Activated CD4-positive, alpha-beta T cell treated with anti-CD3 and anti-CD28 coated beads for 48 hours (primary cell): Measurements from ENCODE around the gene DOC2B.
"Not testable (repeated sequence)": the region's sequence is repeated elsewhere in the genome, so short reads cannot be mapped to it uniquely, and the experiment has no call there.

ENCODE experiments used
- DNase-seq: peaks from one replicate; pipeline ENCODE4 v3.0.0-alpha.2; 2020

DOC2B gene

DNA sequence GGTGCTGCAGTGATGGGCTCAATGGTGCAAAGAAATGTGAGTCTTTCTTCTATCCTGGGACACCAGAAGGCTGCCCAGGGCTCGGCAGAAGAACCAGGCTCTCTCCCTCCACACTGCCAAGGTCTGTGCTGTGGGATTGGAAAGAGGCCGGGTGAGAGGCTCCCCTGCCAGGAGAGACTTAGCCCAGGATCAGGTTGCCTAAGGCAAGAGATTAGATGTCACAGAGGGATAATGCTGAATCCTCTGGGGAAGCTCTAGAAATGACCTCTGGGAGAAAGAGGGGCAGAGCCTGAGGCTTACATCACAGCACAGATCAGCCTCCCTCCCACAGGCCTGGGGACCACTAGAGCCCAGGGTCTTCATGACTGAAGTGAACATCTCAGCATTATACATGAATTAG, 5.7 kb upstream of the DOC2B start:
- DNase-seq: no peak

DNA sequence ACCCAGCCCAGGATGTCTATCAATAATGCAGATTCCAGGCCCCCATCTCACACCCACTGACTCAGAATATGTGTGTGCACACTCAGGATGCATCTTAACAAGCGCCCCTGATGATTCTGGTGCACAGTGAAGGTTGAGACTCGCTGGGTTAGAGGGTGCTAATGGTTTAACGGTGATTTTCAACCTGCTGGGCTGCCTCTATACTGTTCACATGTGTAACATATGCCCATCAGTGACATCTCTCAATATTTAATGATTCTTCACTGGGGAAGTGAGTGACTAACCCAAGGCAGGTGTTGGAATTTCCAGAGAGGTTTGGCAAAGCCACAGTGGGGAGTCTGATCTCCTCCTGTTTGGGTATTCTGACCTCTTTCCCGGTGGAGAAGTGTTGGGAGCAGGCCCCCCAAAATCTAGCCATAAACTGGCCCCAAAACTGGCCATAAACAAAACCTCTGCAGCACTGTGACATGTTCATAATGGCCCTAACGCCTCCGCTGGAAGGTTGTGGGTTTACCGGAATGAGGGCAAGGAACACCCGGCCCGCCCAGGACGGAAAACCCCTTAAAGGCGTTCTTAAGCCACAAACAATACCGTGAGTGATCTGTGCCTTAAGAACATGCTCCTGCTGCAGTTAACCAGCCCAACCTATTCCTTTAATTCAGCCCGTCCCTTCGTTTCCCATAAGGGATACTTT, 4.1 kb upstream of the DOC2B start:
- DNase-seq: peak; percentile 57

DNA sequence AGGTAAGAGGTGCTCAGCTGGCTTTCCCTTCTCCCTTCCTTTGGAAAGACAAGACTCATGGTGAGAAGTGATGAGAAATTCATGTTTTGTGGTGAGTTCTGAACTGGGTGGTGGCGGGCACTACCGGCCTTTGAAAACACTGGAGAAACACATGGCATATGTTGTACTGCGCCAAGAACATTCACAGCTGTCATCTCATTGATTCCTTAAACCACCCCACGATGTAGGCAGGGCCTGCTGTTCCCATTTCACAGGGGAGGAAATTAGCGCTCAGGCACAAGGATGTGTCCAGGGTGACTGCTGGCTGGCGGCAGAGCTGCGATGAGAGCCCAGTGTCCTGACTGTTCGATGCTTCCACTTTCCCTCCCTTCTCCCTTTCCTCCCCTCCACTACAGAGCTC, 1.6 kb upstream of the DOC2B start:
- DNase-seq: no peak

DNA sequence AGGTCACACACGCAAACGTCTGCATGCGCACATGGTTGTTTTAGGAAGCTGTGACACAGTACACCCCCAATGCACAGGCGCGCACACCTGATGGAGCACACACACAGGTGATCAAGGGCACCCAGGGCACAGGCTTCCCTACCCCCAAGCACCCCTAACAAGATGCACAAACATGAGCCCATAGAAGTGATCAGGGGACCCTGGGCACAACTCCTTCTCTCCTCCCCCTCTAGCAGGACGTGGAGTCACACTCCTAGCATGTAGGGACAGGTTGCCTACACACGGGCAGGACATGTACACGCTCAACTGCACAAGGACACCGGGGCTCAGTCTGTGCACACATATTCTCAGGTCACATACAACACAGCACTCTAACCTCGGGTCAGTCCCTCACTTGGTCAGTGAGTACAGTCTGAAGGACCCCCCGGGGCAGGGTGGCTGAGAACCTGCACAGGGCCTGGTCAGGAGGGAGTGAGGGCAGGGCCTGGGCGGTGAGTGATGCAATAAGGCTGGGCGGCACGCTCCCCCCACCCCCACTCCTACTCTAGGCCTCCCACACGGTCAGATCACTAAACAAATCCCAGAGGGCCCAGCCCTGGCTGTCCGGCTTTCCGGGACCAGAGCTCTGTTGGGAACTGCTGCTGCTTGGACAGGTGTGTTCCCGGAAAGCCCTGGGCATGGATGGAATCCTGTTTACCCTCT, 751 bp upstream of the DOC2B start:
- DNase-seq: no peak

DNA sequence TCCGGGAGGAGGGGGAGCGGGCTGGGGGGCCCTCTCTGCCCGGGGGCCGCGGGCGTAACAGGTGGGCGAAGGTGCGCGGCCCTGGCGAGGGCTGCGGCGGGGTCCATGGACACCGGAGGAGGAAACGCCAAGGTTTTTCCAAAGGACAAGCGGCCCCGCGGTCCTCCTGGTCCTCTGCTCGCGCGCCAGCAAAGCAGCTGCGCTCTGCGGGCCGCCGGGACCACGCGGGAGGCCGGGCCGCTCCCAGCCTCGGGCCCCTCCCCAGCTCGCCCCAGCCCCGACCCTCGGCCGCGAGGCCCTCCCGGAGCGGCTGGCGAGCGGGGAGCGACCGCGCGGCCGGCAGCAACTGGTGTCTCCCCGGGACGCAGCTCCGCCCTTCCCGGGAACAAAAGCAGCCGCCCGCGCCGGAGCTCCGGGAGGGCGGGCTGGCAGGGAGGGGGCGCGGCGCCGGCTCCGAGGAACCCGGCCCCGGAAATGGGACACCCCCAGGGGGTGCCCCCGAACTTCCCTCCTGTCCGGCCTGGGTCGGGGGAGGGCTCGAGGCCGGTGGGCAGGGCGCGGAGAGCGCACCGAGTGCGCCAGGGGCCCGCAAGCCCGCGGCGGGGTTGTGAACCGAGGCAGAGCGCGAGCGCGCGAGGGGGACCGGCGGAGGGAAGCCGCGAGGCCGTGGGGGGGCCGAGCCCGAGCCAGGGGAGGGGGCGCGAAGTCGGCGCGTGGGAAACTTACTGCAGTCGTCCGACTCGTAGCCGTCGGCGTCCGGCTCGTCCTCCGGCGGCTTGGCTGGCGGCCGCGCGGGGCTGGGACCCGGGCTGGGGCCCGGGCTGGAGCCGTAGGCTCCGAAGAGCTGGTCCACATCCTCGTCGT, 837 bp downstream of the DOC2B start:
- no peak for DNase-seq

DNA sequence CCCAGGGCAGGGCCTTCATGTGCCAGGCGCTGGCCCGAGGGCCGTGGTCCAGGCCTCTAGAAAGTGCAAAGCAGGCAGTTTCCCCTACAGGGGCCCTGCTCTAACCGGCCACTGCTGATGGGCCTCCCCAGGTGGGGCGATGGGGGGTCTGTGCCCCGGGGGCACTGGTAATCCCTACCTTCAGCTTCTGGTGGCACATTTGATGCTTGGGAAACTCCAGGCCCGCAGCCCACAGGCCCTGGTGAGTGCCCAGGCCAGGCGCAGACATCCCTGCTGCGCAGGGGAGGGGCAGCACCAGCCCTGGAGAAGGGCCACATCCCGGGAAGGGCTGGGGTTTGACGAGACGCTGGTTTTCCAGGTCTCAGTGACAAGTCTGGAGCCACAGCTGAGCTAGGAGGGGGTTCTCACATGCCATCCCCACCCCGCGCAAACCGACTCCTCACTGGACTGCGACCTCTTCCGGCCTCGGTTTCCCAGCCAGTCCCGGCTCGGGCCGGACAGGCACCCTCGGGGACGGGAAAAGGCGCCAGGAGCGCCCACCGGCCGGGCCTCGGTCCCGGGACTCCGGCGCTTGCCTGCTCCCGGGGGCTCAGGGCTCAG, 1.6 kb downstream of the DOC2B start:
- DNase-seq: no peak

DNA sequence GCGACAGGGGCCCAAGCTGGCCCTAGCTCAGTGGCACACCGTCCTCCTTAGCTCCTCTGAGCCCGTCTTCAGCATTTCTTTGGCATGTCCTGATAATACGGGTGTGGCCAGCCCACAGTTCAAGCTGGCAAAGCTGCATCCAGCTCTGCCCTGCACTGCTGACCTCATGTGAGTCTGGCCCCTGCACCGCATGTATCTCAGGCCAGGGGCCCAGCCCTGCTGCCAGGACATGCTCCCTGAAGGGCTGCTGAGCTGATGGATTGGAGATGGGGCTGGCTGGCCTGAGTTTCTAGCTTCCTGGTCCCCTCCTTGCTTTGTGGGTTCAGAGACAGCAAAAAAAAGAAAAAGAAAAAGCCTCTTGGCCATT, 2.4 kb downstream of the DOC2B start:
- DNase-seq: no peak

DNA sequence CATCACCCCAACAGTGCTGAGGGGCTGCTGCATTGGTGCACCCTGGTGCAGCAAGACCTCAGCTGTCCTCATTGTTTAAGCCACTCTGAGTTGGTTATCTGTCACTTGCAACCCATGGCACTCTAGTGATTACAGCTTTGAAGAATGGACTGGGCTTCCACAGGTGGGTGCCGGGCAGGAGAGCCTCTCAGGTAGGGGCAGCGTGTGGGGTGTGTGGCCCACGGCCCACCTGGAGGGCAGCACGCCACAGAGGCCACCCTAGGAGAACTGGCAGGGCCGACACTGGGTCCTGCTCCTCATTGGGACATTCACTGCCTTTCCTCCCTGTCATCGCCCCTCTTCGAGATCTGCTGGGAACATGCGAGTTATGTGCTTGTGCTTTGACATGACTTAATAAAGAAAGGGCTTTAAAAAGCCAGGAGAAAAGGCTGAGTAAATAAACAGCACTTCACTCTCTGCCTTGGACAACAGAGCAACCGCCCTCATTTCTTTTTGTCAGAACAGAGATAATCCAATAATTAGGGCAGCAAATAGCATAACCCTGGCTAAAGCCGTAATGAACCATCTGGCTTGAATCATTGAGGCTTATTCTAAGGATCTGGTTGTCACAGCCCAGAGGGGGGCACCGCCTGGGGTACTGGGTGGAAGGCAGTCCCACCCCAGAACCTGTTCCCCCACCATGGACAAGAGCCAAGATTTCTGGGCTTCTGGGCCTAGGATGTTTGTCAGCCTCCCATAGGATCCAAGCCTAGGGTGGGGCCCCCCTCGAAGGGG, 3.0 kb downstream of the DOC2B start:
- no peak for DNase-seq

DNA sequence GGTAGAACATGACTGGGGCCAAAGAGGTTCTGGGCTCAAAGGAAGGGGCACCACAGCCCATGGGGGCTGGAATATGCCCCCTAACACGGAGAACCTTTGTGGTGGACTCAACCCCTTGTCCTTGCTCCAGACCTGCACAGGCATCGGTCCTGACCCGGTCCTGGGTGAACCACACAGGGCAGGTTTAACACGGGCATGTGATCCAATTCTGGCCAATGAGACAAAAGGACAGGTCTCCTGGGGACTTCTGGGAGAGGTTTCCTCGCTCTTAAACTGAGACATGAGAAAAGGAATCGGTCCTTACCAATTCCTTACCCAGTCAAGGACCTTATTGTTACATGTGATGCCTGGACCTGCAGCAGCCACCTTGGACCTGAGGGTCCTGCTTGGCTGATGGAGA, 3.7 kb downstream of the DOC2B start:
- DNase-seq: no peak

DNA sequence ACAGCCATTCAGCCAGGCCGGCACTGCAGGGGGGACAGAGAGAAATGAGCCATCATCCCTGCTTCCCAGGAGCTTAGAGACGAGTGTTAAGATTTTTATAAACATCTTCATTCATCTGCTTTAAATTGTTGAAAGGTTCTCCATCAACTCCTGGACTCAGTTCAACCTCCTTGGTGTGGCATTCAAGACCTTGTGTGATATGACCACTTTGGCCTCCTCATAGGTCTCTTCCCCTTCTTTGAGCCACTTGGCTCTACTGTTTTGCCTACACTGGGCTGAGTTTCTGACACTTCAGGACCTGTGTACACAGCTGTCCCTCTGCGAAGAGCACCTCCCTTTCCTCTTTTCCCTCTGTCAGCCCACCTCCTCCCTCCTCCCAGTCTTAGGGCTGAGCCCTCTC, 4.3 kb downstream of the DOC2B start:
- DNase-seq: no peak

DNA sequence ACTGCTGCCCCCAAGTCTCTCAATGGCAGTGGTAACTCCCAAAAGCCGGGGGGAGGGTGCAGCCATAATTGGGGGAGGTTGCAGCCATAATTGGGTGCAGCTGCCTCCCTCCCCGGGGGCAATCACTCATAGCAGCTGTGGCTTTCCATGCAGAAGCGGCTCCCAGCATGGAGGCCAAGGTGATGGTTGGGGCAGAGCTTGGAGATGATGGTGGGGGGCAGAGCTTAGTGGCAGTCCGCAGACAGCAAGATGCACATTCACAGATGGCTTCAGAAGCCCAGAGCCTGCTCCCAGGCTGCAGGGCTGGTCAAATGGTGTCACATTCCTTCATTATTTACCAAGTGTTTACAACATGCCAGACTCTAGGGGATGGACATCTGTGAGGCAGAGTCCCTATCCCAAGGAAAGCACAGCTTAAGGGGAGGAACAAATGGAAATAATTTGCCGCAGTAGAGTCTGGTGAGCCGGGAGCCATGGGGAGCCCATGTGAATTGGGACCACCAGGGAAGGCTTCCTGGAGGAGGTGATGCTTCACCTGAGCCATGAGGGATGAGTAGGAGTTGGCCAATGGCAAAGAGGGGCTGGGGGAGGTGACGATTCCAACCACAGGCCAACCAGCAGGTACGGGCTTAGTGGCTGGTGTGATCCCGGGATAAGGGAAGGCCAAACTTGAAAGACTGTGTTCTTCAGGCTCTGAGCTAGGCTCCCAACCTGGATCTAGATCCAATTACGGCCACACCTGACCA, 8.1 kb downstream of the DOC2B start:
- DNase-seq: no peak

DNA sequence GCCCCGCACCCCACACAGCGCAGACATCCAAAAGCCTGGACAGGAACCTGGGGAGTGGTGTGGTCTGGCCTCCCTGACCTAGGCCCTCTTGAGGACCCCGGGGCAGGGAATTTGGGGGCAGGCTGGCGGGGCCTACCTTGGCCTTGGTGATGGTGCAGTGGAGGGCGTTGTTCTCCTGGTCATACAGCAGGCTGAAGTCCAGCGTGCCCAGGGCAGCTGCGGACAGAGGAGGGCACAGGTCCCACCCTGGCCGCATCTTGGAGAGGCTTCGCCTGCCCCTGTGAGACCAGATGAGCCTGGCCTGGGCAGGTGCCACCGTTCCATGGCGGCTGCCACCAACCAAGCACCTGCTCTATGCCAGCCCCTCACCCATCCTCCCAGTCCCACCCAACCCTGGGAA, 9.0 kb downstream of the DOC2B start:
- no peak for DNase-seq

DNA sequence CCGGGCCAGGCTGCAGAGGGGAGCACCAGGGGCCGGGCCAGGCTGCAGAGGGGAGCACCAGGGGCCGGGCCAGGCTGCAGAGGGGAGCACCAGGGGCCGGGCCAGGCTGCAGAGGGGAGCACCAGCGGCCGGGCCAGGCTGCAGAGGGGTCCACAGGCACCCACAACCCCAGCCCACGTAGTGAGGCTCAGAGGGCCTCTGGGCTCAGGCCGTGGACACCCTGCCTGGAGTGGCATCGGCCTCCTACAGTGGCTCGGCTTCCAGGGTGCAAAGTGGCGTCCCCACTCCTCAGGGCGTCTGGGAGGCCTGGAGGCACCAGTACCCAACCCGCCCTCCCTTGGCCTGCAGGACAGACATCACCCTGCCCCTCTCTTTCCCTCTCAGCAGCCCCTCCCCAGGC, 9.6 kb downstream of the DOC2B start:
- no peak for DNase-seq

DNA sequence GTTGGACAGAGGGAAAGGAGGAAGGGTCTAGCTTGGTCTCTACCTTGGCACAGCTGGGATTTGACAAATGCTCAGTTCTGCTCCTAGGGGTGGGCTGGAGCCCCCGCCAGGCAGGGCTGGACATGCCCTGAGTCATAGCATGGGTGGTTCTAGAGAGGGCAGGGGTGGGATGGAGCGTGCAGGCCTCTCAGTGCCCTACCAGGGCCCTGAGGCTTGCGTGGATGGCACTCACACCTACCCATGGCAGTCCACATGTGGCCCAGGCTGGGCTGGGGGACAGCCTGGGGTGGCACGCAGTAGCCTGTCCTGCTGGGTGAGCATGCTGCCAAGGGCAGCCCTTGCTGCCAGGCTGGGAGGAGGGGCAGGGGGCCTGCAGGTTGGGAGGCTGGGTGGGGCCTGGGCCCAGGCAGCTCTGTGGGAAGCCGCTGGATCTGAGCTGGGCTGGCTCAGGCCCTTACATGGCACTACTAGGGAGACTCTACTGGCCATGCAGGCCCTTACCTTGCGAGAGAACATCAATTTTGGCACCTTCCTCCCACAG, 11.2 kb downstream of the DOC2B start:
- DNase-seq: no peak

DNA sequence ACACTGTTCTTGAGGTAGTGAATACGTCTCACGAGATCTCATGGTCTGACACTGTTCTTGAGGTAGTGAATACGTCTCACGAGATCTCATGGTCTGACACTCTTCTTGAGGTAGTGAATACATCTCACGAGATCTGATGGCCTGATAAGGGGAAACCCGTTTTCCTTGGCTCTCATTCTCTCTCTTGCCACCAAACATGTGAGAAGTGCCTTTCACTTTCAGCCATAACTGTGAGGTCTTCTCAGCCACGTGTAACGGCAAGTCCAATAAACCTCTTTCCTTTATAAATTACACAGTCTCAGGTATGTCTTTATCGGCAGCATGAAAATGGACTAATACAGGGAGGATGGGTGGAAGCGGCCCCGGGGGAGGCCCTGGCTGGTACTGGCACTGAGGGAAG, 12.8 kb downstream of the DOC2B start:
- not testable (repeated sequence) for DNase-seq

DNA sequence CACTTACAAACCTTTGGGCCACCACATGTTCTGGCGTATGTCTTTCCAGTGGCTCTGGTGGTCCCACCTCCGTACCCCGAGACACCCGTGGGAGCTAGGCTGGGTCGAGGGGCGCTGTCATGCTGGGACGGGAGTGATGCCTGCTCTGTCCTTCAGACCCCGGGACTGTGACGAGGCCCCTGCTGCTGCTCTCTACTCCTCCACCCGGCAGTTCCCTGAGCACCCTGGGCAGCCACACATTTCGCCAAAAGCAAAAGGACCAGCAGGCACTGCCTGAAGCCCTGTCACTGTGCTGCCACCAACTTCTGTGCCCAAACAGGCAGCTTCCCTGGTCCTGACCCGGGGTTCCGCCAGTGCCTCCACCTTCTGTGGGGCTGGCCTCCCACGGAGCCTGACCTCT, 15.5 kb downstream of the DOC2B start:
- DNase-seq: no peak

DNA sequence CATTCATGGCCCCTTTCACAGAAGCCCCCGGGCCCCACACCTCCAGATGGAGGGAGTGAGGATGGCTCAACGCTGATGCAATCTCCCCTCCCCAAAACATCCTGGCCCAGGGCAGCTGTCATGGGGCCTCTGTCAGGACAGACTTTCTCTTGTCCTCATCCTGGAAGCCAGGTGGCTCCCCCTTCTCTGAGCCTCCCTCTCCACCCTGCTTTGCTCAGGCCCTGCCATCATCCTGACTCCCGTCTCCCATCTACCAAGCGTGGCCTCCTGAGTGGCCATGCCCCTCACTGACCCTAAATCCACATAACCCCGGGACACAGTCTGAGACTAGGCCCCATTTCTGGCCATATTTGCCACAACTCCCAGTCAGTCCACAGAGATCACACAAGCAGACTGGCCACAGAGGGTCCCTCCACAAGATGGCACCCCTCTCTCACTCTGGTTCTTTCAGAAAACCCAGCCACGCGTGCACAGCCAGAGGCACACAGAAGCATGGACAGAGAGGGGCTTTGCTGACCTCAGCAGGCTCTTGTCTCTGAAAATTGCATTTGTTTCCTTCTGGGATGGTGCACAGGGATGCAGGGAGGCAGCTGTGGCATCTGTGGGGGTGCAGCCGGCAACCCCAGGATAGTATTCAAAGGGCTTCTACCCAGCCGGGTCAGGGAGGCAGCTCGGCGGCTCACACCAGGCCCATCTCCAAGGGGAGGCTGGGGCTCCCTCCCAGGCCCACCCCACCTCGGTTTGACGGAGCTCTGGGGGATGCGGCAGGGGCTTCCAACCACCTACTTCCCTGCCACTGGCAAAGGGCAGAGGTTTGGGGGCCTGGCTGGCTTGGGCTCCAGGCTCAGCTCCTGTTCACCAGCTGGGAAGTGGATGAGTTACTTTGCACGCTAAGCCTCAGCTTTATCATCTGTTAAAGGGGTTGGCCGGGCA, 16.9 kb downstream of the DOC2B start:
- DNase-seq: peak; percentile 32

DNA sequence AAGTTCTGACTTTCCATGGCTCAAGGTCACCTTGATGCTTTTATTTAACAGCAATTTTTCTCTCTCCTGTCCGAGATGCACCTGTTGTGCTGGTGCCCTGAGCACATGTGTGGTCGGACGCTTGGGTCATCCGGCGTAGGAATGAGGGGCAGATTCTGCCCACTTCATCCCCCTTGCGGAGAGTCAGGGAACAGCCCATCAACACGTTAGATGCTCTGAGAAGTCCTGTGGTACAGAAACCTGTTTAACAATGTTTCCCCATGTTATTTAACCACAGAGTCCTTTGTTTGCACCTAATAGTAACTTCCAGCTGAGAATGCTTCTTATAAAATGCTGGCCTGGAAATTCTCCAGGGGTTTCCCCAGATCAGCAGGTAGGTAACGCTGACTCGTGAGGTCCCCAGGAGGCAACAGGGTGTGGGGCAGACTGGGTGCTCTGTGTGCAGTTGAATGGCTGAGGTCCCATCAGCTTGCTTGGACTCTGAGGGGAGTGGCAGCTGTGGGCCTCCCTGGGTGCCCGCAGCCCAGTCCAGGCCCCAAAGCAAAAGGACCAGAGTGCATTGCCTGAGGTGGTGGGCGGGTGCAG, 17.8 kb downstream of the DOC2B start:
- DNase-seq: no peak

DNA sequence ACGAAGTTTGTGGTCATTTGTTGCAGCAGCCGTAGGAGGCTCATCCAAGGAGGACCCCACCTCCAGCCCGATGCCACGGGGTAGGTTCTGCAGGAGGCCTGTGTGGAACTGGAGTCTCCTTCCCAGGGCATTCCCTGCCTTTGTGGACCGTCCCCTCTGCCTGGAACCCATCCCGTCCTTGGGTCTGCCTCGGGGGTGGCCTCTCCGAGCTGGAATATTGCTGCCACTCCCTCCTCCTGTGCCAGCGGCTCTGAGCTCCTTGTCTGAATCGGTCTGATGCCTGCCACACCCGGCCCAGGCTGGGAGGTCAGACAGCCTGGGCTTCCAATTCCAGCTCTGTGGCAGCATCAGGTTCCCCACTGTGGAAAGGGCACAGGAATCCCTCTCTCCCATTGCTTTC, 18.8 kb downstream of the DOC2B start:
- no peak for DNase-seq

DNA sequence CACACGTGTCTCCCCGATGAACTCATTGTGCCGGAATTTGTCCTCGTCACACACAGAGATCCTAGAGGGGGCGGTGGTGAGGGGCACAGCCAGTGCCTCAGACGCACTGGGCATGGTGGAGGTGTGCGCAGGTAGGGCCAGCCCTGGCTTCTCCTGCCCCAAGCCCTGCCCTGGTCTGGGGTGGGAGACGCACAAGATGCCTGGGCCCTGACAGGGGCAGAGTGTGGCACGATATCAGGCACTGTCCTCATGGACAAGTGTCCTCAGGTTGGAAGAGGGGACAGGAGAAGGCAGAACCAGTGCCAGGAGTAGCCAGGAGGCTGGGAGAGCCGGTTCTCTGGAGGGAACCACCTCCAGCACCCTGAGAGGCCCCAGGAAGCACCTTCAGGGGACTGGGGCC, 20.0 kb downstream of the DOC2B start:
- no peak for DNase-seq
